GM04503 (cell line): ENCODE results near the gene PKN1.

Source experiments
- DNase-seq: peaks from one replicate; pipeline ENCODE4 v3.0.0-alpha.2; 2012; ENCODE audit warnings: low read depth

Gene PKN1

DNA sequence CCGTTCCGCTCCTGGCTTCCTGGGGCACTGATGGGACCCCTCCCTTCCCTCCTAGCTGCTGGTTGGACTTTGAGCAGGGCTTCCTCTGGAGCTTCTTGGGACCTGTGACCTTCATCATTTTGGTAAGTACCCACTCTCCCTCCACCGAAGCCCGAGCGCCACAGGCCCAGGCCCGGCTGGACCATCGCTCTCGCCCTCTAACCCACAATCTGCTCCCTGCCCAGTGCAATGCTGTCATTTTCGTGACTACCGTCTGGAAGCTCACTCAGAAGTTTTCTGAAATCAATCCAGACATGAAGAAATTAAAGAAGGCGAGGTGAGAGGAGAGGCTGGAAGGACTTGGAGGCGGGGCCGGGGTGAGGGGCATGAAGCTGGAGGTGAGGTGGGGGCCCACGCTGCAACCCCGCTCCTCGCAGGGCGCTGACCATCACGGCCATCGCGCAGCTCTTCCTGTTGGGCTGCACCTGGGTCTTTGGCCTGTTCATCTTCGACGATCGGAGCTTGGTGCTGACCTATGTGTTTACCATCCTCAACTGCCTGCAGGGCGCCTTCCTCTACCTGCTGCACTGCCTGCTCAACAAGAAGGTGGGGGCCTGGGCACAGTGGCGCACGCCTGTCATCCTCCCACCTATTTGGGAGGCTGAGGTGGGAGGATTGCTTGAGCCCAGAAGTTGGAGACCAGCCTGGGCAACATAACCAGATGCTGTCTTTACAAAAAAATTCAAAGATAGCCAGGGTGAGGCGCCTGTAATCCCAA lies 26.3 kb upstream of the PKN1 start:
- DNase-seq = no peak

DNA sequence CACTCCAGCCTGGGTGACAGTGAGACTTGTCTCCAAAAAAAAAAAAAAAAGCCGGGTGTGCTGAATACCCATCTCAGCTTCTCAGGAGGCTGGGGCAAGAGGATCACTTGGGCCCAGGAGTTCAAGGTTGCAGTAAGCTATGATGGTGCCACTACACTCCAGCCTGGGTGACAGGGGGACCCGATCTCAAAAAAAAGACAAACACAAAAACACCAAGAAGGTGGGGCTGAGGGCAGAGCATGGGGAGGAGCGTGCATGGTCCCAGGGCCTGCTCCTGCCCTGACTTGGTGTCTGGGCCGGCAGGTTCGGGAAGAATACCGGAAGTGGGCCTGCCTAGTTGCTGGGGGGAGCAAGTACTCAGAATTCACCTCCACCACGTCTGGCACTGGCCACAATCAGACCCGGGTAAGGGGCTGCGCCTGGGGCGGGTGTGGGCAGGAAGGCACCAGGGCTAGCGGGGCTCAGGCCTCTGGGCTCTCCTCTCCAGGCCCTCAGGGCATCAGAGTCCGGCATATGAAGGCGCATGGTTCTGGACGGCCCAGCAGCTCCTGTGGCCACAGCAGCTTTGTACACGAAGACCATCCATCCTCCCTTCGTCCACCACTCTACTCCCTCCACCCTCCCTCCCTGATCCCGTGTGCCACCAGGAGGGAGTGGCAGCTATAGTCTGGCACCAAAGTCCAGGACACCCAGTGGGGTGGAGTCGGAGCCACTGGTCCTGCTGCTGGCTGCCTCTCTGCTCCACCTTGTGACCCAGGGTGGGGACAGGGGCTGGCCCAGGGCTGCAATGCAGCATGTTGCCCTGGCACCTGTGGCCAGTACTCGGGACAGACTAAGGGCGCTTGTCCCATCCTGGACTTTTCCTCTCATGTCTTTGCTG lies 25.3 kb upstream of the PKN1 start:
- no peak for DNase-seq

DNA sequence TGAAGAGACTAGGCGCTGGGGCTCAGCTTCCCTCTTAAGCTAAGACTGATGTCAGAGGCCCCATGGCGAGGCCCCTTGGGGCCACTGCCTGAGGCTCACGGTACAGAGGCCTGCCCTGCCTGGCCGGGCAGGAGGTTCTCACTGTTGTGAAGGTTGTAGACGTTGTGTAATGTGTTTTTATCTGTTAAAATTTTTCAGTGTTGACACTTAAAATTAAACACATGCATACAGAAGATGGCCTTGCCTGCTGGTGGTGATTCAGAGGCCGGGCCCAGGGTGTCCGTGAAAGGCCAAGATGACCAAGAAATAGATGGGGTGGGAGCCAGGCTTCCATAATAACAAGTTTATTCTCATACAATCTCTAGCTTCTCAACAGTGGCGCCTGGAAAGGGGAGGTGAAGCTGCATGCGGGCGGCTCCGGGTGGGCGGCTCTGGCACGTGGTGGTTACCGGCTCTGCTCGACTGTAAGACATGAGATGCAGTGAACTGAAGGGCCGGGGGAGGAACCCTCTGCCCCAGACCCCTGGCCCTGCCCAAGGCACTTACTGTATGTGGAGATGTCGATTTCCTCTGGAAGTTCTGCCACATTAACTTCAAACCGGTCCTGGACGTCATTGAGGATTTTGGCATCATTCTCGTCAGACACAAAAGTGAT lies 24.5 kb upstream of the PKN1 start:
- DNase-seq = no peak

DNA sequence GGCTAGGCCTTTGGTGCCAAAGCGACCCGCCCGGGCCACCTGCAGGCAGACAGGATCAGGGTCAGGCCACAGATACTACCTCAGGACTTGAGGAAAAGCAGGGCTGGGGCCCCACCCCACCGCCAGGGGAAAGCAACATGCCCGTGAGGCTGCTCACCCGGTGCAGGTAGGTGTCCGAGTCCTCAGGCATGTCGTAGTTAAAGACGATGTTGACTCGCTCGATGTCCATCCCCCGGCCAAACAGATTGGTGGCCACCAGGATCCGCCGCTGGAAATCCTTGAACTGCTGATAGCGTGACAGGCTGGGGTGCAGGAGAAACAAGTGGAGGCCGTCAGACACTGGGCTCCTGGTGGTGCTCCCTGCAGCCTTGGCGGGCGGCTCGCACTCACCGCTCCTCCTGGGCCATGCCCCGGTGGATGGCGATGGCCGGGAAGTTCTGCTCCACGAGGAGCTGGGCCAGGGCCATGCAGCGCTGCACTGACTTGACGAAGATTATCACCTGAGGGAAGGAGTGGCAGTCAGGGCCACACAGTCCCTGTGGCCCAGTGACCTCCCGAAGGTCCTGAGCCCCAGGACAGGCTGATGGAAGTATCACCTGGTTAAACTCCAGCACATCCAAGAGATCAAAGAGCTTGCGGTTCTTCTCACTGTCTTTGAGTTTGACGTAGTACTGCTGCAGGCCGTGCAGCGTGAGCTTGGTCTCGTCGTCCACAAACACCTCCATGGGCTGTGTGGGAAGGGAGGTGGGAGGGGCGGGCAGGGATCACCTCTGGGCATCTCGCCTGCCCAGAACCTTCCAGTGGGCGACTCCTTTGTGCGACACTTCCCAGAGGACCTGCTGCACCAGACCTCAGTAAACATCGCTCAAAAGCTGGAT lies 23.7 kb upstream of the PKN1 start:
- no peak for DNase-seq

DNA sequence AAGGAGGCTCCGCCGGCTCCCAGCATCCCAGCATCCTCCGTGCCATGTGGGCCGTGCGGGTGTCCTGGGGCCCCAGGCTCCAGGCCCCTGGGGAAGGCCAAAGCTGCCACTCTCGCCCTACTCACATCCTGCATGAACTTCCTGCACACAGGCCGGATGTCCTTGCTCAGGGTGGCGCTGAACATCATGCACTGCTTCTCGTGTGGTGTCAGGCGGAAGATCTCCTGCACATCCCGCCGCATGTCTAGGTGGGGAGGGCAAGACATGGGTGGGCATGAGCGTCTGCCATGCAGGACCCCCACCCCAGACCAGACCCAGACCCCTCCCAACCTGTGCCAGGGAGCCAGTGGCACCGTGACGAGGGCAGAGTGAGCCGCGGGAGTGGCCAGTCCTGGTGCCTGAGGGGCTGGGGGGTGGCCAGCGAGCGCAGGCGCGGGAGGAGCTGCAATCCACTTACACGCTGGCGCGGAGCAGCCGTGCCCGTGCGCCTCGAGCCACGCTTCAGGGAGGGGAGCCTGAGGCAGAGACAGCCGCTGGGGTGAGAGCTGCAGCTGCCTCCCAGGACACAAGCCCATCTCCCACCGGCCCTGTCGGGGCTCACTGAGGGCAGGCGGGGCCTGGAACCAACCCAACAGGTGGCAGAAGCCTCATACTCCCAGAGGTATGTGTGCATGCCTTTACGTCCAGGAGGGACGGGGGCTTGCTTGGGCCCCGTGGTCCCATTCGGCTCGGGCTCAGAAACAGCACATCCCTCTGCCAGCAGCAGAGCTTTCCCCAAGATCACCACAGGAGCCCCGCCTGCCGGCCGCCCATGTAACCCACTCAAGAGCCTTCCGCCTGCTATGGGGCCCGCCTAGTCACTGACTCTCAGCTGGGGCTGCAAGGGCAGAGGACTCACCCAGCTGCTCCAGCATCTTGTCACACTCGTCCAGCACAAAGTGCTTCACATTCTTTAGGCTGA lies 22.7 kb upstream of the PKN1 start:
- DNase-seq = no peak

DNA sequence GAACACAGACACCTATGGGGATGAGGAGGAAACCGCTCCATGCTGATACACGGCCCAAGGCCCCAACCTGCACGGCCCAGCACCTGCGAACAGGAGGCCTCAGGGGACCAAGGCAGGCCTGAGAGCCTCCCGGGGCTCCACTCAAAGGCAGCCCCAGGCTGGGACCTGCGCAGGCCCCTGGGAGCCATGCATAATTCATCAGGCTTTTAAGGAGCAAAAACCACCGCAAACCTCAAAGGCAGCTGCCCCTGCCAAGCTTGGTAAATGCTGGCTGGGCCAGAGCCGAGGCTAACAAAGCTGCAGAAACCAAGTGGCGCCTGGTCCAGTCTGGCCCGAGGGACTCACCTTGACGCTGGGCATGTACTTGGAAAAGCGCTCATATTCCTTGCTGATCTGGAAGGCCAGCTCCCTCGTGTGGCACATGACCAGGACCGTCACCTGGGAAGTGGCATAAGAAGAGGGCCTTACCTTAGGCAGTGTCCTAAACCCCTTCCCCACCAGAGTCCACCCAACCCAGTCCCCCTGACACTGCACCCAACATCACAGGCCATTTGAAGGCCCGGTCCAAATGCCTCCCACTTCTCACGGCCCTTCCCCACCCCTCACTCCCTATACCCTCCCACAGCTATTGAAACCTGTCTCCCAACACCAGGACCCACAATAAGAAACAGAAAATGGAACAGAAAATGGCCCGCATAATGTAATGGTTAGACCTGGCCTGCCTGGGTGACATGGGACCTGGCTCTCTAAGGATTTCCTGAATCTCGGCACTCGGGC lies 21.8 kb upstream of the PKN1 start:
- DNase-seq = no peak

- DNase-seq = no peak
Measured at GRCh38 chr19:14411938-14412245, 21.2 kb upstream of the PKN1 start.

GRCh38 chr19:14412324-14412995 lies 20.6 kb upstream of the PKN1 start:
- DNase-seq = no peak

DNA sequence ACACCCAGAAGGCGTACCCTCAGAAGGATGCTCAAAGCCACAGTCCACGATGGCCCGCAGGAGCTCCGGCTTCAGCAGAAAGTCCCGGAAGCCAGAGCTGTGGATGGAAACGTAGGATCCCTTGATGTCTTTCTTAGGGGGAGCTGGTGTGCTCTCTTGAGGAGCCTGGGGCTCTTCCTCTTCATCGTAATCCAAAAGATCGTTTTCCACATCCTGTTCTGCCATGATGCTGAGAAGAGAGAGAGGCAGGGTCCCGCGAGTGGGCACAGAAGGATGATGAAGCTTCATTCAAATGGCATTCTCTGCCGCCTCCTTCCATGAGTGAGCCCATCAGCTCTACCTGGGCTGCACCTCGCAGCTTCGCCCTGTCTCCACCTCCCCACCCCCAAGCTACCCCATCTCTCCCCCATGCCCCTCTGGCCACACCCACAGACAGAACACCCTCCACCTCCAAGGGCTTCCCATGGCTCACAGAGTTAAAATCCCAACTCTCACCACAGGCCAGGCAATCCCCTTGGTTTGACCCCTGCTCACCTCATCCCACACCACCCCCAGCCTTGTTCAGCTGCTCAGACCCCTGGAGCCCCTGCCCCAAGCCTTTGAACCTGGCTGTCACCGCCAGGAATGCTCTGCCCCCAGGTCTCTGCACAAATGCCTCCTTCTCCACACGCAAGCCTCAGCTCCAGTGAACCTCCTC lies 20.0 kb upstream of the PKN1 start:
- DNase-seq = no peak

DNA sequence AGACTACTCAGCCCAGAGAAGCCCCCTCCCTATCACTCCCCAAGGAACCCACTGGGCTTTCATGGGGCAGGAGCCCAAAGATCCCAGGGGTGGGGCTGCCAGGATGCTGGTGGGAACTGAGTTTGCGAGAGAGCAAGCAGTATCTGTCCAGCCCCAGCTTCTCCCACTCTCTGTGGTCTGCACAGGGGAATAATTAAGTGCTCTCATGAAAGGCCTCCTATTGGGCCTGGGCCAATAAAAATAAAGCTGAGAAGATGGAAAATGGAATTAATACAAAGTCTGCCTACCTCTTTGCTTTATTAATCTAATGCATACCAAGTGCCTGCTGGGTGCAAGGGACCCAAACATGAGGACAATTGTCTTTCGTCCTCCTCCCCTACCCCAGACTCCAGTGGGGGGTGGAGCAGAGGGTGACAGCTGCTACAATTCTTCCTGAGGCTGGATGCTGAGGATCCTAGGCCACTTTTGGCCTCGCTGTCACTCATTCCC lies 19.4 kb upstream of the PKN1 start:
- DNase-seq = no peak

DNA sequence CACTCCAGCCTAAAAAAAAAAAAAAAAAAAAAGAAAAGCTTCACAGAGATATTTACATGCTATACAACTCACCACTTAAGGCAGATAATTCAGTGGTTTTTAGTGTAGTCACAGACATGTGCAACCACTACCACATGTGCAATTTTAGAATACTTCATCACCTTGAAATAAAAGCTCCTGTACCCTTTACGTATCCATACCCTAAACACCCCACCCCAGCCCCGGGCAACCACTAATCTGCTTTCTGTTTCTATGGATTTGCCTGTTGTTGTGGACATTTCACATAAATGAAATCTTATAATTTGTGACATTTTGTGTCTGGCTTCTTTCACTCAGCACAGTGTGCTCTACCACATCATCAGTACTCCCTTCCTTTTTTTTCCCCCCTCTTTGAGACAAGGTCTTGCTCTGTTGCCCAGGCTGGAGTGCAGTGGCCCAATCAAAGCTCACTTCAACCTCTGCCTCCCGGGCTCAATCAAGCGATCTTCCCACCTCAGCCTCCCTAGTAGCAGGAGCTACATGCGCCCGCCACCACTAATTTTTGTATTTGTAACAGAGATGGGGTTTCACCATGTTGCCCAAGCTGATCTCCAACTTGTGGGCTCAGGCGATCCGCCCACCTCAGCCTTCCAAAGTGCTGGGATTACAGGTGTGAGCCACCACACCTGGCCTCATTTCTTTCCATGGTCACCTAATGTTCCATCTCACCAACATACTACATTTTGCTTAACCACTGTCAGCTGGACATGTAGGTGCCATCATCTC lies 18.0 kb upstream of the PKN1 start:
- no peak for DNase-seq

- no peak for DNase-seq
Measured at GRCh38 chr19:14416817-14417231, 16.3 kb upstream of the PKN1 start.

DNA sequence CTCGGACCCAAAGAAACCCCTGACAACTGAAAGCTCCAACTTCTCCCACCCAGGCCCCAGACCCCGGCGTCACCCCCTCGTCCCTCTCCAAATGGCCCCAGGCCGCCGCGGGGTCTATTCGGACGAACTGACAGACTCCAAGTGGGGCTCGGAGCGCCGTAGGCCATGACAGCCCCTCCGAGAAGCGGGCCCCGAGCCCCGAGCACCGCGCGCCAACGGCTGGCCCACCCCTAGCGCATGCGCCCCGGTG lies 14.3 kb upstream of the PKN1 start:
- DNase-seq = no peak

DNA sequence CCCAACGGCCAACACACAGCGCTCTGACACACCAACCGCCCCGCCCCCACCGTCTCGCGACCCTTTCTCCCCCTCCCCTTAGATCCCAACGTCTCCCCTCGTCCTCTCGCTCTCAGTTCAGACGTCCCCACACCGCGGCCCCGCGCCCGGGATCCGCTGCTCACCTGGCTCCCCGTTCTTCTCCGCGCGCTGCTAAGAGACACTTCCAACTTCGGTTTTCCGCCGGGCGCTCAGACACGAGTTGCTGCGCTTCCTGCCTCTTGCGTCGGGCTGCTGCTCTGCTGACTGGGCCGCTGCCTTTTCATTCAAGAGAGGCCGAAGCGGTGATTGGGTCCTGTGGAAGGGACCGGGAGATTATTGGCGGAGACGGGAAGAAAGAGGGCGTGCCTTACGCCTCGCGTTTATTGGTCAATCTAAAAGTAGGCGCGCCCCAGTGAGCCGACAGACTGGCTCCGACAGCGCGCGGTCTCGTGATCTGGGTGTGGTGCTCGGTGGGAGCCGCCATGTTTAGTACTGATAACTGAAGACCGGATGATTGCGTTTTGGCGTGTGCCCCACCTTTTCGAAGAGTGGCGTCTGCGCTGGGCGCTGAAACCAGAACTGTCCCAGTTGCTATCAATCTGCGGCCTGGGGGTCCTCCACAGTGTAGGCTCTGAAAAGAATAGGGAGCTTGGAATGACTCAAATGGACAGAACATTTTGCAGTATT lies 13.8 kb upstream of the PKN1 start, which contains the start of gene DDX39A:
Gene DDX39A (minus strand): TSS at position 236 of the 708 bp plus-strand sequence. CDS start 6,121 bp downstream, outside the sequence.
- peak; percentile 98 for DNase-seq

DNA sequence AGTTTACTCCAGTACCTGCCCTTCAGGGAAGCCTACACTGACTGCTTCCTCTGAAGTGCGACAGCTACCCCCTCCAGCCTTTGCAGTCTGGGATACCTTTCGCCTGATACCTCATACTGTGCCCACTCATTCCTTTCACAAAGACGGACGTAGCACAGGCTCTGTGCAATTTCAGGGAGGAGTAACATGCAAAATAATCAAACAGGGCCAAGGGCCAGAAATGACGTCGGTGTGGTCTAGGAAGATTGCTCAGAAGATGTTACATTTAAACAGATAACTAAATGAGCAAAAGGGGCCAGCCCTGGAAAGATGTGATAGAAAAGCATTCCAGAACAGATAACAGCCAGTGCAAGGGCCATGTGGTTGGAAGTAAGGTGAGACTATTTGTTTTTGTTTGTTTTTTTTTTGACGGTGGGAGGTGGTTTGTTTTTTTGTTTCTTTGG lies 7.4 kb upstream of the PKN1 start:
- no peak for DNase-seq

- DNase-seq = no peak
Measured at GRCh38 chr19:14427461-14427860, 5.6 kb upstream of the PKN1 start.

GRCh38 chr19:14428882-14429416 lies 4.2 kb upstream of the PKN1 start:
- DNase-seq = no peak
